ENCODE results near the gene TEX52. TPM values are rescaled to one million over a fixed set of nuclear protein-coding genes. Genes with fewer than 3 reads are reported as not detected.

The TEX52 gene
- not detected for total RNA-seq

DNA sequence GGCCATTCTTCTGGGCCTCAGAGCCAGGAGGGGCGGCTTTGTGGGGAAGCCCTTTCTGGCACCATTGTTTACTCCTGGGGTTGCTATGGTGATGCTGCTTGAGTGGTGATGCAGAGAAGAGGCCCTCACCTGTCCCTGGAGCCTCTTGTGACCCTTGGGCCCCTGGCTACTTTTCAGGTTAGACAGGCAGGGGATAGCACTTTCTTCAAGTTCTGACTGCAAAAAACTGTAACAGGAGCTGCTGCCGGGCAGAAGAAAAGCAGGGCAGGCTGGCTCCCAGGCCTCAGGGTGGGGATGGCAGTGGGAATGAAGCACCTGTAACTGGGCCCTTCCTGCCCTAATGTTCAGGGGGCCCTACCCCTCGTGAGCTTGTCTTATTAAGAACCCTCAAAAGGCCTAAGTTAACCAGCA is at the start of gene TEX52:
Gene TEX52 (minus strand): TSS at position 19 of the 411 bp plus-strand sequence. CDS start 13 bp downstream, at position 6.
- WGBS, 2 donors, result 75 to 82% methylated on average over 2 to 3 of the region's 3 CpGs
- H3K9me3 ChIP-seq, result no peaks in the 10 kb centered on the region
- TF ChIP-seq POLR2AphosphoS5 (IDR thresholded peaks at IDR 0.05) (no peak), EP300 (IDR thresholded peaks at IDR 0.05) (no peak), POLR2A (IDR thresholded peaks at IDR 0.05) (no peak)
- TF ChIP-seq, protein P1, sequence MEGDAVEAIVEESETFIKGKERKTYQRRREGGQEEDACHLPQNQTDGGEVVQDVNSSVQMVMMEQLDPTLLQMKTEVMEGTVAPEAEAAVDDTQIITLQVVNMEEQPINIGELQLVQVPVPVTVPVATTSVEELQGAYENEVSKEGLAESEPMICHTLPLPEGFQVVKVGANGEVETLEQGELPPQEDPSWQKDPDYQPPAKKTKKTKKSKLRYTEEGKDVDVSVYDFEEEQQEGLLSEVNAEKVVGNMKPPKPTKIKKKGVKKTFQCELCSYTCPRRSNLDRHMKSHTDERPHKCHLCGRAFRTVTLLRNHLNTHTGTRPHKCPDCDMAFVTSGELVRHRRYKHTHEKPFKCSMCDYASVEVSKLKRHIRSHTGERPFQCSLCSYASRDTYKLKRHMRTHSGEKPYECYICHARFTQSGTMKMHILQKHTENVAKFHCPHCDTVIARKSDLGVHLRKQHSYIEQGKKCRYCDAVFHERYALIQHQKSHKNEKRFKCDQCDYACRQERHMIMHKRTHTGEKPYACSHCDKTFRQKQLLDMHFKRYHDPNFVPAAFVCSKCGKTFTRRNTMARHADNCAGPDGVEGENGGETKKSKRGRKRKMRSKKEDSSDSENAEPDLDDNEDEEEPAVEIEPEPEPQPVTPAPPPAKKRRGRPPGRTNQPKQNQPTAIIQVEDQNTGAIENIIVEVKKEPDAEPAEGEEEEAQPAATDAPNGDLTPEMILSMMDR (IDR thresholded peaks at IDR 0.05), result no peak
- no peak for ATAC-seq (ENCODE audit: low FRiP score in 2 of 2)
- peaks cover 0 to 3% (median 0%) of the 10 kb centered on the region in 4 donors for H3K4me1 ChIP-seq
- H3K27ac ChIP-seq, result no peak within 1 kb of the TSS
- H3K36me3 ChIP-seq, result peaks cover 0 to 14% (median 2%) of the 10 kb centered on the region in 4 donors
- H3K27me3 ChIP-seq, result no peaks in the 10 kb centered on the region
- no peak for DNase-seq
- H3K4me3 ChIP-seq, result no peak within 1 kb of the TSS

DNA sequence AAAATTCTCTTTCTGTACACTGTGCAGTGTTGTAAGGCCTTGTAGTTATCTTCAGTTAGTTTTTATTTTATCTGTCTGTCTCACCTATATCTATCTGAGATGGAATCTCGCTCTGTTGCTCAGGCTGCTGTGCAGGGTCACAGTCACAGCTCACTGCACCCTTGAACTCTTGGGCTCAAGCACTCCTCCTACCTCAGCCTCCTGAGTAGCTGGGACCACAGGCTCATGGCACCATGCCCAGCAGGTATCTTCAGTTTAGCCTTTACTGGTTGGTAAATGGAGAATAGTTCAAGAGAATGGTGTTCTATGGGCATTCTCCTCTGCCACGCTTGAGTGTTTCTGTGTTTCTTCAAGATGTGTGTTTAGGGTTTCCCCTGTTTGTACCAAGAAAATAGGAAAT is 47.4 kb upstream of the TEX52 start:
- ATAC-seq (ENCODE audit: low FRiP score in 2 of 2) (no peak), DNase-seq (no peak)
- TF ChIP-seq POLR2A (IDR thresholded peaks at IDR 0.05) (no peak), POLR2AphosphoS5 (IDR thresholded peaks at IDR 0.05) (no peak), EP300 (IDR thresholded peaks at IDR 0.05) (no peak)
- TF ChIP-seq, protein P1 (IDR thresholded peaks at IDR 0.05), result no peak
- H3K4me1 ChIP-seq, result peaks cover 5 to 9% (median 6%) of the 10 kb centered on the region in 4 donors
- no peaks in the 10 kb centered on the region for H3K27me3 ChIP-seq
- H3K9me3 ChIP-seq, result no peaks in the 10 kb centered on the region
- 92 to 96% methylated on average over 2 of the region's 2 CpGs for WGBS, 2 donors
- H3K36me3 ChIP-seq, result peaks cover 0 to 3% (median 0%) of the 10 kb centered on the region in 4 donors
- H3K27ac ChIP-seq, result no peak overlapping the region
- H3K4me3 ChIP-seq, result no peak overlapping the region

DNA sequence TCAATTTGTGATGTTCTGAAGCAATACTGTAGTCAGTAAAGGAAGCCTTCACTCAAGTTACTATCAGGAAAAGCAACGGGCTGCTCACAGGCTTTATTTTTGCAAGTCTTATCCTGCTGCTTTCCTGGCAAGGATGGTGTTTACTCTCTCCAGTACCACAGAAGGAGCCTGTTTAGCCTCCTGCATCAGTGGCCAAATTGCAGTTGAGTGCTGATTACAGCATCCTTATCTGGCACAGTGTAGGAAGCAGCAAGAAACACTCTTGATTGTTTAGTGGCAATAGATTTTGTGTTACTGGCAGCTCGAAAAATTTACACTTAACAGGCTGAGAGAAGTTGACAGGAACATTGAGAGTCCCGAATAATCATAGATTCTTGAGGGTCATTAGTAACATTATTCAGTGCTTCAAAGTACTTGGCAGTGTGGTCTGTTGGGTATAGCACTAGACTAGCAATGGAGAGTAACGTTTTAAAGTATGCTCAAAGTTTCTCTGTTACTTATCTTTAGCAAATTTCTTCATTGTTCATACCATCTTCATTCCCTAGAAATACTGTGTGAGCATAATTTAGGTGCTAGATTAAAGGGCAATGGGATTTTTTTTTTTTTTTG is 45.5 kb upstream of the TEX52 start:
- Histone ChIP-seq H3K9me3 (no peaks in the 10 kb centered on the region), H3K4me1 (peaks cover 5 to 9% (median 6%) of the 10 kb centered on the region in 4 donors), H3K27me3 (no peaks in the 10 kb centered on the region), H3K36me3 (no peaks in the 10 kb centered on the region), H3K4me3 (no peak overlapping the region), H3K27ac (peak overlapping the region in 1 of 4 donors; percentile 4)
- no peak for TF ChIP-seq POLR2A (IDR thresholded peaks at IDR 0.05)
- no peak for TF ChIP-seq POLR2AphosphoS5 (IDR thresholded peaks at IDR 0.05)
- no peak for TF ChIP-seq EP300 (IDR thresholded peaks at IDR 0.05)
- TF ChIP-seq, protein P1 (IDR thresholded peaks at IDR 0.05), result no peak
- 35 to 38% methylated on average over 4 of the region's 4 CpGs for WGBS, 2 donors
- DNase-seq, result peak in 1 of 2 donors; percentile 25
- peak; percentile 48 to 82 for ATAC-seq (ENCODE audit: low FRiP score in 2 of 2)

DNA sequence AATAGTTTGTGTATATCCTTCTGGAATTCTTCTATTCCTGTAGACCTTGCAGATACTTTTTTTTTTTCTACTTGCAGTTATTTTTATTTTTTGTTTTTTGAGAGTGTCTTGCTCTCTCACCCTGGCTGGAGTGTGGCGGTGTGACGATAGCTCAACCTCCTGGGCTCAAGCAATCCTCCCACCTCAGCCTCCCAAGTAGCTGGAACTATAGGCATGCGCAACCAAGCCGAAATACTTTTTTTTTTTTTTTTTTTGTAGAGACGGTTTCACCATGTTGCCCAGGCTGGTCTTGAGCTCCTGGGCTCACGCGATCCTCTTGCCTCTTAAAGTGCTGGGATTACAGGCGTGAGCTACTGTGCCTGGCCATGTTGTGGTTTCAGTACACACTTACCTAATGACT is 43.8 kb upstream of the TEX52 start:
- no peaks in the 10 kb centered on the region for H3K27me3 ChIP-seq
- peaks cover 5 to 9% (median 6%) of the 10 kb centered on the region in 4 donors for H3K4me1 ChIP-seq
- H3K27ac ChIP-seq, result no peak overlapping the region
- no peaks in the 10 kb centered on the region for H3K36me3 ChIP-seq
- DNase-seq (no peak), ATAC-seq (ENCODE audit: low FRiP score in 2 of 2) (no peak)
- no peaks in the 10 kb centered on the region for H3K9me3 ChIP-seq
- no peak overlapping the region for H3K4me3 ChIP-seq
- TF ChIP-seq POLR2AphosphoS5 (IDR thresholded peaks at IDR 0.05), result no peak
- TF ChIP-seq, protein P1 (IDR thresholded peaks at IDR 0.05), result no peak
- TF ChIP-seq POLR2A (IDR thresholded peaks at IDR 0.05), result no peak
- no peak for TF ChIP-seq EP300 (IDR thresholded peaks at IDR 0.05)
- WGBS, 2 donors, result 91 to 97% methylated on average over 8 of the region's 8 CpGs

DNA sequence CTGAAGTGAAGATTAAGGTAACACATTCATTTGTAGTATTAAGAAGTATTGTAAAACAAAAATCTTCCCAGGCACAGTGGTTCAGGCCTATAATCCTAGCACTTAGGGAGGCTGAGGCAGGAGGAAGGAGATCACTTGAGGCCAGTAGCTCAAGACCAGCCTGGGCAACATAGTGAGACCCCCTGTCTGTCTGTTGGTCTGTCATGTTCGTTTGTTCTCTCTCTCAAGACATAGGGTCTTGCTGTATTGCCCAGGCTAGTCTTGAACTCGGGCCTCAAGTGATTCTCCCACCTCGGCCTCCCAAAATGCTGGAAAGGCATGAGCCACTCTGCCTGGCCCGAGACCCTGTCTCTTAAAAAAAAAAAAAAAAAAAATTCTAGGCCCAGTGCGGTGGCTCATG is 40.6 kb upstream of the TEX52 start:
- ATAC-seq (ENCODE audit: low FRiP score in 2 of 2) (no peak), DNase-seq (no peak)
- Histone ChIP-seq H3K4me1 (peaks cover 3 to 9% (median 5%) of the 10 kb centered on the region in 4 donors), H3K9me3 (no peaks in the 10 kb centered on the region), H3K27ac (no peak overlapping the region), H3K27me3 (no peaks in the 10 kb centered on the region), H3K36me3 (no peaks in the 10 kb centered on the region), H3K4me3 (no peak overlapping the region)
- 95 to 97% methylated on average over 5 of the region's 5 CpGs for WGBS, 2 donors
- TF ChIP-seq, protein P1 (IDR thresholded peaks at IDR 0.05), result no peak
- TF ChIP-seq POLR2A (IDR thresholded peaks at IDR 0.05) (no peak), EP300 (IDR thresholded peaks at IDR 0.05) (no peak), POLR2AphosphoS5 (IDR thresholded peaks at IDR 0.05) (no peak)
